IPS DF 6.9 (cell line): ENCODE measurements around the gene STK11IP.

ENCODE experiments used
- DNase-seq: peaks from one replicate; pipeline ENCODE4 v3.0.0-alpha.2; 2013; ENCODE audit warnings: low read depth, low spot score
- H3K27ac ChIP-seq: one replicate; pipeline ENCODE4 v1.5.1; 2013; ENCODE audit warnings: low read length, control low read depth
- H3K27me3 ChIP-seq: 2 replicates; pipeline ENCODE4 v1.6.1; 2013; ENCODE audit warnings: mild to moderate bottlenecking, low read length; ENCODE audit not compliant: control insufficient read depth, insufficient read depth
- H3K36me3 ChIP-seq: 2 replicates; pipeline ENCODE4 v1.6.1; 2013; ENCODE audit warnings: low read length; ENCODE audit not compliant: control insufficient read depth, insufficient read depth
- H3K4me1 ChIP-seq: 2 replicates; pipeline ENCODE4 v1.6.1; 2013; ENCODE audit warnings: low read length; ENCODE audit not compliant: control insufficient read depth, insufficient read depth
- H3K4me3 ChIP-seq: 2 replicates; pipeline ENCODE4 v1.5.1; 2013; ENCODE audit warnings: mild to moderate bottlenecking, low read length
- H3K9me3 ChIP-seq: 2 replicates; pipeline ENCODE4 v1.6.1; 2013; ENCODE audit warnings: low read length, inconsistent platforms; ENCODE audit not compliant: control insufficient read depth, insufficient read depth
- WGBS: extraction: QIAGEN DNeasy Blood & Tissue Kit; methylation state at CpG from one replicate; pipeline ENCODE4 v1.1.7; 2013; ENCODE audit warnings: mixed read lengths, missing lambda C conversion rate; ENCODE audit not compliant: insufficient read length, insufficient coverage; 5-methylcytosine and 5-hydroxymethylcytosine counted together

Gene STK11IP

GRCh38 chr2:219634951-219635751 lies 37.5 kb downstream of the STK11IP start:
- no peaks in the 10 kb centered on the region for H3K9me3 ChIP-seq
- DNase-seq = no peak
- H3K4me3 ChIP-seq = no peak overlapping the region
- H3K27me3 ChIP-seq = no peaks in the 10 kb centered on the region
- no peaks in the 10 kb centered on the region; the same call in 1 of the 2 replicates for H3K4me1 ChIP-seq
- no peak overlapping the region for H3K27ac ChIP-seq
- whole genome bisulfite sequencing = no CpG with 5 or more reads among the region's 22 CpGs
- H3K36me3 ChIP-seq = no peaks in the 10 kb centered on the region

DNA sequence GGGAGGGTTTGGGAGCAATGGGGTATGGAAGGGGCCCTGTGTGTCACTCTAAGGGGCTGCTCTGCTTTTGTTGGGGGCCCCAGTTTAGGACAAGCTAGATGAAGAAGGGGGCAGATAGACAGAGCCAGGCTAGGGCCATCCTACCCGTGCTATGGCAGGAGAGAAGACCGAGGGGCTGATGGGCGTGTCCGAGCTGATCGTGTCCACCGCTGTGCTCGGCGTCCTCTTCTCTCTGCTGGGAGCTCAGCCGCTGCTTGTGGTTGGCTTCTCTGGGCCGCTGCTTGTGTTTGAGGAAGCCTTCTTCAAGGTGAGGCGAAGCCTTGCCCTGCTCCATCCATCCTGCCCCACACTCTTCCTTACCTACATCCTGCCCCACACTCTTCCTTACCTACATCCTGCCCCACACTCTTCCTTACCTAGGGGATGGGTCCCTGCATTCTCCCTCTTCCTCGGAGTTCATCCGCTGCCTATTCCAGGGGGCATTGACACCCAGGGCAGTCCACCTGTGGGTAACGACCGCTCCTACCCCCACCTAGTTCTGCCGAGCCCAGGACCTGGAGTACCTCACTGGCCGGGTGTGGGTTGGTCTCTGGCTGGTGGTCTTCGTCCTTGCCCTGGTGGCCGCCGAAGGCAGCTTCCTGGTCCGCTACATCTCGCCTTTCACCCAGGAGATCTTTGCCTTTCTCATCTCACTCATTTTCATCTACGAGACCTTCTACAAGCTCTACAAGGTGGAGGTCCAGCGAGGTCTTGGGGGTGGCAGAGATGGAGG lies 38.7 kb downstream of the STK11IP start:
- no peak overlapping the region for H3K4me3 ChIP-seq
- no peaks in the 10 kb centered on the region for H3K27me3 ChIP-seq
- no peaks in the 10 kb centered on the region; the same call in 1 of the 2 replicates for H3K4me1 ChIP-seq
- no CpG with 5 or more reads among the region's 24 CpGs for WGBS
- H3K27ac ChIP-seq = no peak overlapping the region
- no peak for DNase-seq
- no peaks in the 10 kb centered on the region for H3K9me3 ChIP-seq
- no peaks in the 10 kb centered on the region for H3K36me3 ChIP-seq

DNA sequence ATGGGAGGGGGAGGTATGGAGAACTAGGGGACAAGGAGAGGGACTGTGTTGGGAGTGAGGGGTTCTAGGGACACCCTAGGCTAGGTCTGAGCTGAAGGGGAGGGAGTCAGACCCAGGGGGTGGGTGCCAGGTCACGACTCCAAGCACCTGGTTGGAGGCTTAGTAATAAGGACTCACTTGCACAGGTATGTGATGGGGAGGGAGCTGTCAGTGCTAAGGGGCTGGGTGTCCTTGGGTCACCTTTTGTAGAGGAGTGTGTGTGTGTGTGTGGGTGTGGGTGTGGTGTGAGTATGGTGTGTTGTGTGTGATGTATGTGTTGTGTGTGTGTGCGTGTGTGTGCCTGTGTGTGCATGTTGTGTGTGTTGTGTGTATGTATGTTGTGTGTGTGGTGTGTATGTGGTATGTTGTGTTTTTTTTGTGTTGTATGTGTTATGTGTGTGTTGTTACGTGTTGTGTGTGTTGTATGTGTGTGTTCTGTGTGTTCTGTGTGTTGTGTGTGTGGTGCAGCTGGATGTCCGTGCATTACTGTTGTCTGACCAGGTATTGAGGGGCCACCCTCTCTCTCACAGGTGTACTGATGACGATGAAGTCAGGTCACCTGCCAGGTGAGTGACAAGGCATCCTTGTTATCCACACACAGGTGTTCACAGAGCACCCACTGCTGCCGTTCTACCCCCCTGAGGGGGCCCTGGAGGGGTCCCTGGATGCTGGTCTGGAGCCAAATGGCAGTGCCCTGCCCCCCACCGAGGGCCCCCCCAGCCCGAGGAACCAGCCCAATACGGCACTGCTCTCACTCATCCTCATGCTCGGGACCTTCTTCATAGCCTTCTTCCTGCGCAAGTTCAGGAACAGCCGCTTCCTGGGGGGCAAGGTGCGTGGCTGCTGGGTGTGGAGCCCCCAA lies 39.5 kb downstream of the STK11IP start:
- Histone ChIP-seq H3K4me1 (no peaks in the 10 kb centered on the region; the same call in 1 of the 2 replicates), H3K27ac (no peak overlapping the region), H3K9me3 (no peaks in the 10 kb centered on the region), H3K27me3 (no peaks in the 10 kb centered on the region), H3K36me3 (no peaks in the 10 kb centered on the region), H3K4me3 (no peak overlapping the region)
- no peak for DNase-seq
- WGBS = 100% methylated on average over 2 of the region's 13 CpGs

- Histone ChIP-seq H3K27ac (no peak overlapping the region), H3K27me3 (no peaks in the 10 kb centered on the region), H3K4me1 (no peaks in the 10 kb centered on the region; the same call in 1 of the 2 replicates), H3K9me3 (no peaks in the 10 kb centered on the region), H3K36me3 (no peaks in the 10 kb centered on the region), H3K4me3 (no peak overlapping the region)
- DNase-seq = no peak
- no CpG with 5 or more reads among the region's 9 CpGs for WGBS
Observed at GRCh38 chr2:219637842-219638185, 40.2 kb downstream of the STK11IP start.

- Histone ChIP-seq H3K36me3 (no peaks in the 10 kb centered on the region), H3K4me3 (no peak overlapping the region), H3K9me3 (no peaks in the 10 kb centered on the region), H3K27me3 (no peaks in the 10 kb centered on the region), H3K27ac (no peak overlapping the region), H3K4me1 (no peaks in the 10 kb centered on the region; the same call in 1 of the 2 replicates)
- DNase-seq = no peak
- no CpG with 5 or more reads among the region's 17 CpGs for WGBS
Observed at GRCh38 chr2:219638217-219638947, 40.7 kb downstream of the STK11IP start.

- H3K27ac ChIP-seq = no peak overlapping the region
- no peaks in the 10 kb centered on the region for H3K9me3 ChIP-seq
- no CpG with 5 or more reads among the region's 24 CpGs for WGBS
- H3K4me1 ChIP-seq = no peaks in the 10 kb centered on the region; the same call in 1 of the 2 replicates
- no peak overlapping the region for H3K4me3 ChIP-seq
- DNase-seq = no peak
- no peaks in the 10 kb centered on the region for H3K27me3 ChIP-seq
- no peaks in the 10 kb centered on the region for H3K36me3 ChIP-seq
Observed at GRCh38 chr2:219638948-219639755, 41.5 kb downstream of the STK11IP start.

DNA sequence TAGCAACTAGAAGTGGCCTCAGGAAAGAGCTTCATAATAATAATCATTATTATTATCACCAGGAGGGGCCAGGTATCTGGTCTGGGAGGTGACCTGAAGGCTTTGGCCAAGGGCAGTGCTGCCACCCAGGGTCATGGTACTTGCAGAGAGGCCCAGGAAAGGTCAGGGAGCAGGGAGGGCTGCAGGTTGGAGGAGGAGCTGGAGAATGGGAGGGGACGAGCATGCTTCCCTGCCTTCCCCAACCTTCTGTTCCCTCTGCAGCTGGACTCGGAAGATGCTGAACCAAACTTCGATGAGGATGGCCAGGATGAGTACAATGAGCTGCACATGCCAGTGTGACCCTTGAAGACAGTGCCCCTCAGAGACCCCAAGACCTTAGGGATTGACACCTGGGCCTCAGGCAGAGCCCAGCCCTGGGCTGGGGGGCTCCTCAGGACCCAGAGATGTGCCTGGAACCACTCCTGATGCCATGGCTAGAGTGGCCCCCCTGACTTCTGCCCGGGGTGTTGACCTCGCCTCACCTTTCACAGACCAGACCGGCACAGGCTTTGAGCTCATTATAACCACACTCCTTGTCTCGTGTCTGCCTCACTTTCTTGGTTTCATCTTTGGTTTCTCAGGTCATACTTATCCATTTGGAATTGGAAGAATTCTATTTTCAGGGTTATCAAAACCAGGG lies 43.9 kb downstream of the STK11IP start:
- H3K9me3 ChIP-seq = no peaks in the 10 kb centered on the region
- H3K4me1 ChIP-seq = no peaks in the 10 kb centered on the region; the same call in 1 of the 2 replicates
- WGBS = no CpG with 5 or more reads among the region's 7 CpGs
- DNase-seq = no peak
- H3K27me3 ChIP-seq = no peaks in the 10 kb centered on the region
- no peak overlapping the region for H3K27ac ChIP-seq
- H3K36me3 ChIP-seq = no peaks in the 10 kb centered on the region
- no peak overlapping the region for H3K4me3 ChIP-seq

DNA sequence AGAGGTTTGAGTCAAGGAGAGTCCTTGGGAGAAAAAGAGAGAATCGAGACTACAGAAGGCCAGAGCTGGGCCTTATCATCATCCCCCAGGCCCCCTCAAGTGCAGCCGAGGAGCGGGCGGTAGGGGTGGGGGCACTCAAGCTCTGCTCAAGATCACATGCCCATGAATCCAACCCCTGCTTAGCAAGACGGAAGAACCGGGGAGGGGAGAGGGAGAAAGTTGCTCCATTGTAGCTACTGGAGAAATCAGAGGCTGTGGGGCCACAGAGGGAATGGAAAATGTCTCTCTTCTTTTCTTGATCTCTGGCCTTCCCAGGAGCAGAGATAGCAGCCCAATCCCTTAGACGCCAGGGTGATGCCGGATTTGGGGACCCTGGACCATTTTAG lies 44.4 kb downstream of the STK11IP start:
- Histone ChIP-seq H3K27ac (no peak overlapping the region), H3K36me3 (no peaks in the 10 kb centered on the region), H3K4me1 (no peaks in the 10 kb centered on the region; the same call in 1 of the 2 replicates), H3K27me3 (no peaks in the 10 kb centered on the region), H3K9me3 (no peaks in the 10 kb centered on the region), H3K4me3 (no peak overlapping the region)
- DNase-seq = no peak
- WGBS = no CpG with 5 or more reads among the region's 8 CpGs
